Neural cell (in vitro differentiated cells): ENCODE results near the gene OSBPL7.

ENCODE experiments used
- CTCF ChIP-seq: fragments of 450-650 bp; IDR thresholded peaks from 2 replicates; pipeline ENCODE4 v1.5.1; 2014; ENCODE audit warnings: antibody characterized with exemption, mild to moderate bottlenecking, moderate library complexity; ENCODE audit not compliant: poor library complexity, severe bottlenecking
- EP300 ChIP-seq: fragments of 450-650 bp; conservative IDR thresholded peaks from 2 replicates; pipeline ENCODE4 v1.6.1; 2014; ENCODE audit warnings: antibody characterized with exemption, mild to moderate bottlenecking, moderate library complexity; ENCODE audit not compliant: poor library complexity, severe bottlenecking
- EZH2 ChIP-seq: fragments of 200-600, 300-800 bp; shearing (Covaris generic), sonication (generic); IDR thresholded peaks from 2 replicates; pipeline ENCODE4 v1.6.1; 2014; ENCODE audit warnings: antibody characterized with exemption, low read length, borderline replicate concordance, mild to moderate bottlenecking; ENCODE audit not compliant: insufficient read depth, poor library complexity, severe bottlenecking
- MXI1 ChIP-seq: fragments of 450-650 bp; conservative IDR thresholded peaks from 2 replicates; pipeline ENCODE4 v1.6.1; 2014; ENCODE audit warnings: antibody characterized with exemption, mild to moderate bottlenecking; ENCODE audit not compliant: poor library complexity, severe bottlenecking
- POLR2AphosphoS5 ChIP-seq: IDR thresholded peaks from 2 replicates; pipeline ENCODE4 v1.6.1; 2012
- REST ChIP-seq: IDR thresholded peaks from 2 replicates; pipeline ENCODE4 v1.6.1; 2012; ENCODE audit warnings: borderline replicate concordance
- TAF1 ChIP-seq: IDR thresholded peaks from 2 replicates; pipeline ENCODE4 v1.6.1; 2012; ENCODE audit warnings: low read depth

GRCh38 chr17:47762728-47763127, 58.9 kb downstream of the OSBPL7 start:
- TF ChIP-seq CTCF: no peak
- TF ChIP-seq POLR2AphosphoS5: no peak
- no peak for TF ChIP-seq EZH2
- no peak for TF ChIP-seq REST
- TF ChIP-seq TAF1: no peak
- no peak for TF ChIP-seq EP300
- no peak for TF ChIP-seq MXI1
